Measurements from ENCODE around the gene ELSPBP1.

GRCh38 chr19:48025480-48025879 lies 31.0 kb downstream of the ELSPBP1 start:
- no peak for TF ChIP-seq CTCF (IDR thresholded peaks at IDR 0.05)
- TF ChIP-seq POLR2A (IDR thresholded peaks at IDR 0.05) = no peak
